HG03354 (cell line): ENCODE results near the gene B4GALT5.
A peak's percentile ranks its signal among the peaks of the same experiment; 100 is the strongest.

Experiments
- ATAC-seq: cut with Tn5 transposase; IDR thresholded peaks from one replicate; pipeline ENCODE4 v1.9.1; 2021; ENCODE audit warnings: mild to moderate bottlenecking; ENCODE audit not compliant: unreplicated experiment, poor library complexity, severe bottlenecking

B4GALT5 gene

DNA sequence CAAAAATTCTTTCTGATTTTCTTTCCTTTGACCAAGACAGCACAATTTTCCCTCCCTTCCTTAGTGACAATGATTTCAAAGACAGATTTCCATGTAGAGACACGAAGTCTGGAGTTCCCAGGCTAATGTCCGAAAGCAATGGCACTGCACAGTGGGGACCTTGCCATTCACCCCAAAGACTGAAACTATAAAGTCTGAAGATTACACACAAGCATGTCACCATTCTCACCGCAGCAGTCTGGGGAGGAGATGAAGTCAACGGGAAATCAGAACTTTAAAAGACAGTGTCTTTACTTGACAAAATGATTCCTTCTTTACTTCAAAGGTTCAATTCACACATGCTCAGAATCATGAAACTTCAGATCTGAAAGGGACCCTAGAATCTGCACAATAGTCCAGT, 8.3 kb downstream of the B4GALT5 start:
- ATAC-seq: no peak

DNA sequence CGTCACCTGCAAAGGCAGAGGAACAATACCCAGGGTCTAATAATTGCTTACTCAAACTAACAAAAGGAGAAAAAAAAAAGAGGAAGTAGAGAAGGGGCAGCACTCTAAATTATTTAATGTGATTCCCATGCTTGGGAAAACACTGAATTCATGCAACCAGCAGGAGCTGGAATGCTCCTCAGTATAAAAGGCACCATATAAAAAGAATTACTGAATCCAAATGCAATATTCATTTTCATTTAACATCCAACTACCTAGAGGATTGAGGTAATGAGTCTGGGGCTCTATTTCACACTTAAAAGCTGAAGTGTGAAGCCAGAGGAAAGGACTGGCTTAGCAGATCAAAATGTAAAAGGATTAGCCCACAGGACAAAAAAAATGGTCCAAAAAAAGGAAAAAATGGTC, 8.7 kb downstream of the B4GALT5 start:
- no peak for ATAC-seq

DNA sequence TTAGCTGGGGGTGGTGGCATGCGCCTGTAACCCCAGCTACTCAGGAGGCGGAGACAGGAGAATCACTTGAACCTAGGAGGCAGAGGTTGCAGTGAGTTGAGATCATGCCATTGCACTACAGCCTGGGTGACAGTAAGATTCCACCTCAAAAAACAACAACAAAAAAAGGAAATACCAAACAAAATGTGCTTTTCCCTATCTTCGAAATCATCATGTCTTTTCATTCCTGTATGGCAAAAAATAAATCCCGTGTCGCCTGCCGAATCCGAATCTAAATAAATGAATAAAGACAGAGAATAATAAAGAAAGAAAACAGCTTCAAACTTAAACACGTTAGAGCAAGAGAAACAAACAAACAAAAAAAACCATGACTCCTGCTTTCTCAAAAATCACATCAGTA, 11.8 kb downstream of the B4GALT5 start:
- ATAC-seq: no peak

GRCh38 chr20:49701241-49701790, 12.4 kb downstream of the B4GALT5 start:
- ATAC-seq: no peak

- ATAC-seq: no peak
These were observed 13.1 kb downstream of the B4GALT5 start for GRCh38 chr20:49700411-49701185.

DNA sequence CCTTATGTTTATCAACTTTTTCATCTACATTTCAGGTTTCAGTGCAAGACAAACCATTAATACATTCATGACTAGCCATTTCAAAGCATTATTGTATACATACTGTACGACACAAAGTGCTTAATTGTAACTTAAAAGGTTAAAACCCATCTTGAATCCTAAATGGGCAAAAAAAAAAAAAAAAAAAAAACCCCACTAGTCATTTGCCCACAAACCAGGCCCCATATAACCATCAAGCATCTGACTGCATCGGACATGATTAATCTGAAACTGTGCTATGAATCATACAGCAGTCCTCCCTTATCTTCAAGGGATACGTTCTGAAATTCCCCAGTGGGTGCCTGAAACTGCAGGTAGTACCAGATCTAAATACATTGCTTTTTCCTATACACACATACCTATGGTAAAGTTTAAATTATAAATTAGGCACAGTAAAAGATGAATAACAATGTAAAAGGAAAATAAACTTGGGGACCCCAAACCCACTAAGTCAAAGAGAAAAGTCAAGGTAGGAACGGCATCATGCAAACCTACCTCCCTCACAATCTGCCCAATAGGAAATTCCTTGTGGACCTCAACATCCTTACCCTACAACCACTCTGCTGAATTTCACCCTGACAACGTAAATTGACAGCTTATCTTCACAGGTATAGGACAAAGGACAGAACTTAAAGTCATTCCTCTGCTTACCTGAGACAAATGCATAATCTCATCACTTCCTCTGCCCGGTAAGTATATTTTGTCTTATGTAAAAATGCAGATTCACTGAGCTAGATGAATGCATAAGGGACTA, 14.3 kb downstream of the B4GALT5 start:
- ATAC-seq: peak; percentile 75

GRCh38 chr20:49698477-49698876, 15.2 kb downstream of the B4GALT5 start:
- no peak for ATAC-seq

- ATAC-seq: no peak
These were observed 16.6 kb downstream of the B4GALT5 start for GRCh38 chr20:49697071-49697470.

DNA sequence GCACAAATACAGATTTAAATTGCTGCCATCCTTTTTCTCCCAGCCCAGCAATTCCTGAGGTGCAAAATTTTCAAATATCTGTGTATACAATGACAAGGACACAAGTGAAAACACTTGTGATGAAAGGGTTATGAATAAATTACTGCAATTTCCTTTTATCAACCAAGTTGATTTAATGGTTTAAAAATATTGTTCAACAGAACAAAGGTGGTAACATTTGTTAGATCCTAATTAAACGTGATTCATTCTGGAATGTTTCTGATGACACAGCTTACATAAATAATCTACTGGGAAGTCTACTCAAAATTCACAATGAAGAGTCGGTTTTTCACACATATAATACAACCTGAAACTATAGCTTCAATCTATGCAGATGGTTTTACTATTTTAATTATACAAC, 17.1 kb downstream of the B4GALT5 start:
- ATAC-seq: no peak

- no peak for ATAC-seq
These were observed 17.8 kb downstream of the B4GALT5 start for GRCh38 chr20:49695830-49696229.

GRCh38 chr20:49694450-49695071, 19.1 kb downstream of the B4GALT5 start:
- ATAC-seq: no peak

DNA sequence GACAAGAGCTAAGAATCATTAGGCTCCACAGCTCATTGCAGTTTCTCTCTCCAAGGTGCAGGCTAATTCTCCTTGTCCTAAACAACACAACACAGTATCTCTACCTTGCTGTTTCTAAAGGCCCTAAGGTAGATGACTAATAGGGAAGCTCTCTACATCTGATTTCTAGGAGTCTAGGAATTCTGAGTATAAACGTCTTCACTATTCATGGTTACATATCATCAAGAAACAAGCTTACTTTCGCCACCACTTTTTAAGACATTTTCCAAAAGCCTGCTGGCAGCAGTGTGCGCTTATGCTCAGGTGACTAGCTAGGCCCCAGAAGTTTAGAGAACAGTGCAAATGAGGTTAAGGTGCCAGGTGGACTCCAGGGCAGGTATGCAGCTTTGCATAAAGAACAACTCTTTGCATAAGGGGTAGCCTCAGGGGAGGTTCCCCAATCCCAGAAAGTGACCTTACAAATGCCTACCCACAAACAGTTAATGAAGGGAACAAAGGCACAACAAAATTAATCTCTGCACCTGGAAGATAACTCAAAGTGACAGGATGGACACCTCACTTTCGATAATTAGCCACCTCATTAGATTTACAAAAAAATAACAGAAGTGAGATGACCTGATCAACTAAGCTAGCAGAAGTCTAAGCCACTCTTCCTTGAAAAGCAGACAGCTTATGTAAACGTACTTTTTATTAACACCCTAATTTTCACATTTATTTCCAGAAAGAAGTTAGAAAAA, 20.1 kb downstream of the B4GALT5 start:
- ATAC-seq: no peak

DNA sequence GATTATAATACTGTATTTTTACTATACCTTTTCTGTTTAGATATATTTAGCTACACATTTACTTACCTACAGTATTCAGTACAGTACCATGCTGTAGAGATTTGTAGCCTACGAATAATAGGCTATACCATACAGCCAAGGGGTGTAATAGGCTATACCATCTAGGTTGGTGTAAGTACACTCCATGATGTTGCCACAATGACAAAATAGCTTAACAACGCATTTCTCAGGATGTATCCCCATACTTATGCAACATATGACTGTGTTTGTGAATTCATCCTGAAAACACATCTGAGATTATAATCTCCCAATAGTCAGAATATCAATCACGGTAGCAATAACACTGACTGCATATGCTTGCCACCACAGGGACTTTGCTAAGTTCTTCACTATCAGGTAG, 20.7 kb downstream of the B4GALT5 start:
- no peak for ATAC-seq

- ATAC-seq: no peak
These were observed 21.7 kb downstream of the B4GALT5 start for GRCh38 chr20:49691818-49692568.

DNA sequence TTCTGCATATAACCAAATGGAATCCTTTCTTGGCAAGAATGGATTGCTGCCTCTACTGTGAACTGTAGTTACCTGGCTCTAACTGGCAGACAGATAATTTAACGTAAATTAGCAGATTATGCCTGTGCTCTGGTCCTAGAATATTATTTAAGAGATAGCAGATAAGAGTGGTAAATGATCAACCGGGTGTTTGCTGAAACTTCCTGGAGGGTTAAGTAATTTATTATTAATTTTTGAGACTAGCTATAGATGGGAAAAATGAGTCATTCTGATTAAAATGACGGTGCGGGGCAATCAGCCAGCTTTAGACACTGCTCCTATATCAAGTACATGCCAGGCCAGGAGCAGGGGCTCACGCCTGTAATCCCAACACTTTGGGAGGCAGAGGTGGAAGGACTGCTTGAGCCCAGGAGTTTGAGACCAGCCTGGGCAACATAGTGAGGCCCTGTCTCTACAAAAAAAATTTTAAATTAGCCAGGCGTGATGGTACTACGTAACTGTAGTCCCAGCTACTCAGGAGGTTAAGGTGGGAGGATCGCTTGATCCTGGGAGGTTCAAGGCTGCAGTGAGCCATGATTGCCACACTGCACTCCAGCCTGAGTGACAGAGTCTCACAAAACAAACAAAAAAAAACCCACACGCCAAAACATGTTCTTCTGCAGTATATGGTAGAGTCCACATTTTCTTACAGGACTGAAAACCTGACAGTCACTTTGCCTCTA, 22.6 kb downstream of the B4GALT5 start:
- ATAC-seq: no peak

DNA sequence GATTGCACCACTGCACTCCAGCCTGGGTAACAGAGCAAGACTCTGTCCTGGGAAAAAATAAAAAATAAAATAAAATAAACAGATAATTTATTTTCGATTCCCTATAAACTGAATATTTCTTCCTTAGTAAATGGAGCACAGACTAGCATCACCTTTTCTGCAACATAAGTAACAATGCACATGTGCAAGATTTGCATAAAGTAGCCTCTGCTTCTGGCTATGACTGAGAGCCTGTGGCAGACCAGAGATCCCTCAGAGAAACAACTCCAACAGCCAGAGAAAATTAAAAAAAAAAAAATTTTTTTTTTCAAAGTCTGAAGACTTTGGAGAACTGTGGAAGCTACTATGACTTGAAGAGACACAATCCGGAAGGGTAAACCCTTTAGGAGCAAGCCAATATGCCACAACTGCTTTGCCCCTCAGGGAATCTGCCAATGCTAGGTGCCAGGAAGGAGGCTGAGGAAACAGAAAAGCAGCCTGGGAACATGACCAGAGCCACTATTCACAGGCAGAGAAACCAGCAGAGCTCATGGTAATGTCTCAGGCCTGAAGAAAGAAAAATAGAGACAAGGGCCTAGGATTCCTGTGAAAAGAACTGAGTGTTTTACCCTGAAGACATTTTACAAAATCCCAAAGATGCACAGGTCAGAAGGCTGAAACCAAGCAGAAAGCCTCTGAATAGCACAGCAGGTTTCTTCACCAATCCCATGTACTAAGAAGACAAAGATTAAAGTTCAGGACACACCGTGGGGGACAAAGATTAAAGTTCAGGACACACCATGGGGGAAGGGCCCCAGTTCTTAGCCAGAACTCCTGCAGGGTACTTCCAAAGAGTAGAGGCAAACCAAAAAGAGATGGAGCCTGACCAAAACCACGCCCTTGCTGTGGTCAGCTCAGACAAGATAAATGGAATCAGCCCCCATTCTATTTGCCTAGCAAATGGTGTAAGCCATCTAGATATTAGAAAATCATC, 25.8 kb downstream of the B4GALT5 start:
- peak; percentile 51 for ATAC-seq

GRCh38 chr20:49685809-49686208, 27.9 kb downstream of the B4GALT5 start:
- ATAC-seq: no peak
